ENCODE data around the gene ZC3H8.

DNA sequence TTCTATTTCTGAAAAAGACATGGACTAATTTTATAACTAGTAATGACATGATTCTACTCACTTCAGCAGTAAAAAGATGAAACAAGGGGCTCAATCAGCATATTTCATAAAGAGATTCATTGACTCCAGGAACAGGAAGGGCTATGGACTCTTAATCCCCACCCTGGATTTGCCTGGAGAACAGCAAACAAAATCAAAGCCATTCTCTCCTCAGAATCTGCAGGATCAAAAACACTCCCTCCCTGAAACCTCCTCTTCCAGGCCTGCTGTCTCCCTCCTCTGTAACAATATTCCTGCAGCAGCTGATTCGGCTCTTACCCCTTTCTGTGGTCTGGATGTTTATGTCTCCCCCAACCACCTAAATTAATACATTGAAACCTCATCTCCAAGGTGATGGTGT lies 57.0 kb downstream of the ZC3H8 start:
- TF ChIP-seq, protein P1, sequence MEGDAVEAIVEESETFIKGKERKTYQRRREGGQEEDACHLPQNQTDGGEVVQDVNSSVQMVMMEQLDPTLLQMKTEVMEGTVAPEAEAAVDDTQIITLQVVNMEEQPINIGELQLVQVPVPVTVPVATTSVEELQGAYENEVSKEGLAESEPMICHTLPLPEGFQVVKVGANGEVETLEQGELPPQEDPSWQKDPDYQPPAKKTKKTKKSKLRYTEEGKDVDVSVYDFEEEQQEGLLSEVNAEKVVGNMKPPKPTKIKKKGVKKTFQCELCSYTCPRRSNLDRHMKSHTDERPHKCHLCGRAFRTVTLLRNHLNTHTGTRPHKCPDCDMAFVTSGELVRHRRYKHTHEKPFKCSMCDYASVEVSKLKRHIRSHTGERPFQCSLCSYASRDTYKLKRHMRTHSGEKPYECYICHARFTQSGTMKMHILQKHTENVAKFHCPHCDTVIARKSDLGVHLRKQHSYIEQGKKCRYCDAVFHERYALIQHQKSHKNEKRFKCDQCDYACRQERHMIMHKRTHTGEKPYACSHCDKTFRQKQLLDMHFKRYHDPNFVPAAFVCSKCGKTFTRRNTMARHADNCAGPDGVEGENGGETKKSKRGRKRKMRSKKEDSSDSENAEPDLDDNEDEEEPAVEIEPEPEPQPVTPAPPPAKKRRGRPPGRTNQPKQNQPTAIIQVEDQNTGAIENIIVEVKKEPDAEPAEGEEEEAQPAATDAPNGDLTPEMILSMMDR (IDR thresholded peaks at IDR 0.05), result no peak
- TF ChIP-seq POLR2A (IDR thresholded peaks at IDR 0.05), result no peak

Measured in testis (tissue), 2 donors.